Endodermal cell (in vitro differentiated cells): ENCODE results near the gene LSMEM2. TPM values are rescaled to one million over a fixed set of nuclear protein-coding genes. Genes with fewer than 3 reads are reported as not detected.

Experiments
- DNase-seq: peaks from one replicate; pipeline ENCODE4 v3.0.0-alpha.2; 2017
- H3K27ac ChIP-seq: 2 replicates; pipeline ENCODE4 v1.5.1; 2013; ENCODE audit warnings: mild to moderate bottlenecking, low read depth, low read length, moderate library complexity
- H3K27me3 ChIP-seq: 2 replicates; pipeline ENCODE4 v1.6.1; 2013; ENCODE audit warnings: mild to moderate bottlenecking, low read length, moderate library complexity; ENCODE audit not compliant: insufficient read depth, control insufficient read depth, poor library complexity, severe bottlenecking
- H3K36me3 ChIP-seq: 2 replicates; pipeline ENCODE4 v1.7.0; 2013; ENCODE audit warnings: mild to moderate bottlenecking, low read length, moderate library complexity; ENCODE audit not compliant: control insufficient read depth, insufficient read depth
- H3K4me1 ChIP-seq: one replicate; pipeline ENCODE4 v1.7.0; 2013; ENCODE audit warnings: low read length; ENCODE audit not compliant: control insufficient read depth, insufficient read depth
- H3K4me3 ChIP-seq: 2 replicates; pipeline ENCODE4 v1.5.1; 2013; ENCODE audit warnings: mild to moderate bottlenecking, low read length, moderate library complexity
- H3K9ac ChIP-seq: 2 replicates; pipeline ENCODE4 v1.6.1; 2013; ENCODE audit warnings: mild to moderate bottlenecking, low read length, moderate library complexity; ENCODE audit not compliant: poor library complexity, severe bottlenecking; ENCODE audit errors: extremely low read depth
- H3K9me3 ChIP-seq: 2 replicates; pipeline ENCODE4 v1.6.1; 2013; ENCODE audit warnings: mild to moderate bottlenecking, low read length, moderate library complexity; ENCODE audit not compliant: control insufficient read depth
- H3K27ac Mint-ChIP-seq: 2 replicates; pipeline ENCODE4 v1.8.0; 2020; ENCODE audit warnings: mixed read lengths
- H3K27me3 Mint-ChIP-seq: 2 replicates; pipeline ENCODE4 v1.8.0; 2021; ENCODE audit warnings: mild to moderate bottlenecking, mixed read lengths; ENCODE audit not compliant: insufficient read depth
- H3K36me3 Mint-ChIP-seq: 2 replicates; pipeline ENCODE4 v1.8.0; 2020; ENCODE audit warnings: low read depth, mixed read lengths
- H3K4me1 Mint-ChIP-seq: 2 replicates; pipeline ENCODE4 v1.8.0; 2020; ENCODE audit warnings: mixed read lengths
- H3K4me3 Mint-ChIP-seq: 2 replicates; pipeline ENCODE4 v1.8.0; 2020; ENCODE audit warnings: mild to moderate bottlenecking, moderate library complexity, mixed read lengths
- H3K9me3 Mint-ChIP-seq: 2 replicates; pipeline ENCODE4 v1.8.0; 2020; ENCODE audit warnings: mild to moderate bottlenecking, mixed read lengths
- WGBS, 2 experiments: methylation state at CpG; one replicate each; pipeline versions ENCODE4 v1.1.5 to v1.1.7; 2013; ENCODE audit warnings: missing lambda C conversion rate in 2 of 2, mixed read lengths in 1 of 2; ENCODE audit not compliant: insufficient coverage in 1 of 2, insufficient read length in 1 of 2; 5-methylcytosine and 5-hydroxymethylcytosine counted together
- total RNA-seq, 2 donors: library from RNA; stranded (reverse); fragmentation: NEBNext Ultra II Directional in 1 of 2; extraction: Animal tissue kit (Norgen Biotek cat#: 25700) in 1 of 2; gene quantifications; 2 replicates in 1 of 2; 3 replicates in 1 of 2; pipeline ENCODE4 v1.2.1, GENCODE V29; 2021
- TF ChIP-seq, protein P1 (sequence below): fragments of 200-600 bp; sonication (generic); conservative IDR thresholded peaks from 2 replicates; pipeline ENCODE4 v1.5.0; 2021; ENCODE audit warnings: antibody characterized with exemption, mild to moderate bottlenecking

The LSMEM2 gene
- total RNA-seq, 2 donors from 2014 or later, result not detected

DNA sequence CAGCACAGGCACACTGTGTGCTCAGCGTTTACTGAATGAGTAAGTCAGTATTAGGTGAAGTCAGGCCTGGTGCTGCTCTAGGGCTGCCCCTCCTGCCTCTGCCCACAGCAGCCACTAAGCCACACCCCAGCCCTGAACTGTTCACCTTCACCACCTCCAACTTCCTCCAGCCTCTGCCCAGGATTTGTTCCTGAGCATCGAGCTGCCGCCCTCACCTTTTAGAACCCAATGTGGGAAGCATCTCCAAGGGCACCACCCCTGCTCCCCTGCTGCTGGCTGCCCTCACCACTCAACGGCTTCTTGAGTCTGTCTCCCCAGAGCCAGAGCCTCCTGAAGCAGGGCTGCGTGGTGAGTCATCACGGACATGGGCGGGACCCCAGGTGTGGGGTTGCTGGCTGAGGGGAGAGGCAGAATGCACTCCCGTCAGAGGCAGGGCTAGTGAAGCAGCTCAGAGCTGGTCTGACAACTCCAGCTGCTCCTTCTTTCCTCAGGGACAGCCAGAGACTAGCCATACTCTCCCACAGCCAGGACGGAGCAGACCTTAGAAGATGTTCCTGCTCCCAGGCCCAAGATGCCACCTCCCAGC lies 37.9 kb downstream of the LSMEM2 start:
- Histone ChIP-seq H3K9ac (no peak overlapping the region), H3K4me1 (peaks cover 11% of the 10 kb centered on the region), H3K27me3 (no peaks in the 10 kb centered on the region), H3K36me3 (peaks cover 31% of the 10 kb centered on the region), H3K27ac (no peak overlapping the region), H3K9me3 (no peaks in the 10 kb centered on the region), H3K4me3 (no peak overlapping the region)
- peaks cover 16% of the 10 kb centered on the region for H3K4me1 Mint-ChIP-seq
- WGBS, 2 experiments, result 82 to 94% methylated on average over 3 to 9 of the region's 9 CpGs
- no peaks in the 10 kb centered on the region for H3K27me3 Mint-ChIP-seq
- peak; percentile 84 for DNase-seq
- peaks cover 16% of the 10 kb centered on the region for H3K9me3 Mint-ChIP-seq
- no peak overlapping the region for H3K4me3 Mint-ChIP-seq
- no peak overlapping the region for H3K27ac Mint-ChIP-seq
- H3K36me3 Mint-ChIP-seq, result peaks cover 59% of the 10 kb centered on the region
- TF ChIP-seq, protein P1, sequence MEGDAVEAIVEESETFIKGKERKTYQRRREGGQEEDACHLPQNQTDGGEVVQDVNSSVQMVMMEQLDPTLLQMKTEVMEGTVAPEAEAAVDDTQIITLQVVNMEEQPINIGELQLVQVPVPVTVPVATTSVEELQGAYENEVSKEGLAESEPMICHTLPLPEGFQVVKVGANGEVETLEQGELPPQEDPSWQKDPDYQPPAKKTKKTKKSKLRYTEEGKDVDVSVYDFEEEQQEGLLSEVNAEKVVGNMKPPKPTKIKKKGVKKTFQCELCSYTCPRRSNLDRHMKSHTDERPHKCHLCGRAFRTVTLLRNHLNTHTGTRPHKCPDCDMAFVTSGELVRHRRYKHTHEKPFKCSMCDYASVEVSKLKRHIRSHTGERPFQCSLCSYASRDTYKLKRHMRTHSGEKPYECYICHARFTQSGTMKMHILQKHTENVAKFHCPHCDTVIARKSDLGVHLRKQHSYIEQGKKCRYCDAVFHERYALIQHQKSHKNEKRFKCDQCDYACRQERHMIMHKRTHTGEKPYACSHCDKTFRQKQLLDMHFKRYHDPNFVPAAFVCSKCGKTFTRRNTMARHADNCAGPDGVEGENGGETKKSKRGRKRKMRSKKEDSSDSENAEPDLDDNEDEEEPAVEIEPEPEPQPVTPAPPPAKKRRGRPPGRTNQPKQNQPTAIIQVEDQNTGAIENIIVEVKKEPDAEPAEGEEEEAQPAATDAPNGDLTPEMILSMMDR, result no peak

GRCh38 chr3:50317300-50317699 lies 38.4 kb downstream of the LSMEM2 start:
- no peaks in the 10 kb centered on the region for H3K27me3 ChIP-seq
- H3K9me3 ChIP-seq, result no peaks in the 10 kb centered on the region
- Mint-ChIP-seq H3K4me3 (no peak overlapping the region), H3K36me3 (peaks cover 59% of the 10 kb centered on the region), H3K9me3 (peaks cover 16% of the 10 kb centered on the region), H3K4me1 (peaks cover 16% of the 10 kb centered on the region), H3K27ac (no peak overlapping the region), H3K27me3 (no peaks in the 10 kb centered on the region)
- no peak overlapping the region for H3K4me3 ChIP-seq
- whole genome bisulfite sequencing, 2 experiments, result 93 to 95% methylated on average over 5 to 6 of the region's 6 CpGs
- TF ChIP-seq, protein P1, result no peak
- peaks cover 12% of the 10 kb centered on the region for H3K4me1 ChIP-seq
- H3K9ac ChIP-seq, result no peak overlapping the region
- DNase-seq, result peak; percentile 43
- H3K36me3 ChIP-seq, result peaks cover 31% of the 10 kb centered on the region
- H3K27ac ChIP-seq, result no peak overlapping the region

DNA sequence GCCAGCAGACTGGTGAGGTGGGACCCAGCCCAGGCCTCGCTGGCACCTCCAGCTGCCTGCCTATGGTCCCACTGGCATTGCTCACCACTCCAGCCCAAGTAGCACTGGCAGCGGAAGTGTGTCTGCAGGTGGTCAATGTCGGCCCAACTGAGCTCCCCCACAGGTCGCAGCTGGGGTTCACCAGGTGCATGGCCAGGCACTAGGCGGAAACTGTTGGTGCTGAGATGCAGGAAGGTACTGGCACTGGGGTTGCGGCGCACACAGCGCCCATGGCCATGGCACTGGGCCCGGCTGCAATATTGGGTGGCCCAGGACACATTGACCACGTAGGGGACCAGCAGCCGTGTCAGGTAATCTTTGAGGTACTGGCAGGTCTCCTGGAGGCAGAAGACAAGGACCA lies 39.3 kb downstream of the LSMEM2 start:
- no peak for DNase-seq
- Mint-ChIP-seq H3K36me3 (peaks cover 58% of the 10 kb centered on the region), H3K4me3 (peak overlapping the region; percentile 87), H3K4me1 (peaks cover 22% of the 10 kb centered on the region), H3K27me3 (no peaks in the 10 kb centered on the region), H3K9me3 (peaks cover 10% of the 10 kb centered on the region), H3K27ac (no peak overlapping the region)
- no peaks in the 10 kb centered on the region for H3K27me3 ChIP-seq
- H3K36me3 ChIP-seq, result peaks cover 31% of the 10 kb centered on the region
- peaks cover 17% of the 10 kb centered on the region for H3K4me1 ChIP-seq
- no peak overlapping the region for H3K4me3 ChIP-seq
- no peaks in the 10 kb centered on the region for H3K9me3 ChIP-seq
- H3K27ac ChIP-seq, result no peak overlapping the region
- TF ChIP-seq, protein P1, result no peak
- no peak overlapping the region for H3K9ac ChIP-seq
- 95 to 100% methylated on average over 8 to 11 of the region's 11 CpGs for WGBS, 2 experiments
